ENCODE measurements around the gene CWC27.

GRCh38 chr5:64818245-64818644 lies 49.5 kb downstream of the CWC27 start:
- TF ChIP-seq, protein P1, sequence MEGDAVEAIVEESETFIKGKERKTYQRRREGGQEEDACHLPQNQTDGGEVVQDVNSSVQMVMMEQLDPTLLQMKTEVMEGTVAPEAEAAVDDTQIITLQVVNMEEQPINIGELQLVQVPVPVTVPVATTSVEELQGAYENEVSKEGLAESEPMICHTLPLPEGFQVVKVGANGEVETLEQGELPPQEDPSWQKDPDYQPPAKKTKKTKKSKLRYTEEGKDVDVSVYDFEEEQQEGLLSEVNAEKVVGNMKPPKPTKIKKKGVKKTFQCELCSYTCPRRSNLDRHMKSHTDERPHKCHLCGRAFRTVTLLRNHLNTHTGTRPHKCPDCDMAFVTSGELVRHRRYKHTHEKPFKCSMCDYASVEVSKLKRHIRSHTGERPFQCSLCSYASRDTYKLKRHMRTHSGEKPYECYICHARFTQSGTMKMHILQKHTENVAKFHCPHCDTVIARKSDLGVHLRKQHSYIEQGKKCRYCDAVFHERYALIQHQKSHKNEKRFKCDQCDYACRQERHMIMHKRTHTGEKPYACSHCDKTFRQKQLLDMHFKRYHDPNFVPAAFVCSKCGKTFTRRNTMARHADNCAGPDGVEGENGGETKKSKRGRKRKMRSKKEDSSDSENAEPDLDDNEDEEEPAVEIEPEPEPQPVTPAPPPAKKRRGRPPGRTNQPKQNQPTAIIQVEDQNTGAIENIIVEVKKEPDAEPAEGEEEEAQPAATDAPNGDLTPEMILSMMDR (IDR thresholded peaks at IDR 0.05 in 8 of 11, conservative IDR thresholded peaks at IDR 0.05 in 3 of 11), result no peak
- no peak for TF ChIP-seq POLR2A (IDR thresholded peaks at IDR 0.05)

All from spleen (tissue), 7 donors.